ENCODE measurements around the gene BHLHE41. TPM values are rescaled to one million over a fixed set of nuclear protein-coding genes. Genes with fewer than 3 reads are reported as not detected.

The BHLHE41 gene
- total RNA-seq, 2 donors from 2014 or later: 2.6 to 4.6 TPM

DNA sequence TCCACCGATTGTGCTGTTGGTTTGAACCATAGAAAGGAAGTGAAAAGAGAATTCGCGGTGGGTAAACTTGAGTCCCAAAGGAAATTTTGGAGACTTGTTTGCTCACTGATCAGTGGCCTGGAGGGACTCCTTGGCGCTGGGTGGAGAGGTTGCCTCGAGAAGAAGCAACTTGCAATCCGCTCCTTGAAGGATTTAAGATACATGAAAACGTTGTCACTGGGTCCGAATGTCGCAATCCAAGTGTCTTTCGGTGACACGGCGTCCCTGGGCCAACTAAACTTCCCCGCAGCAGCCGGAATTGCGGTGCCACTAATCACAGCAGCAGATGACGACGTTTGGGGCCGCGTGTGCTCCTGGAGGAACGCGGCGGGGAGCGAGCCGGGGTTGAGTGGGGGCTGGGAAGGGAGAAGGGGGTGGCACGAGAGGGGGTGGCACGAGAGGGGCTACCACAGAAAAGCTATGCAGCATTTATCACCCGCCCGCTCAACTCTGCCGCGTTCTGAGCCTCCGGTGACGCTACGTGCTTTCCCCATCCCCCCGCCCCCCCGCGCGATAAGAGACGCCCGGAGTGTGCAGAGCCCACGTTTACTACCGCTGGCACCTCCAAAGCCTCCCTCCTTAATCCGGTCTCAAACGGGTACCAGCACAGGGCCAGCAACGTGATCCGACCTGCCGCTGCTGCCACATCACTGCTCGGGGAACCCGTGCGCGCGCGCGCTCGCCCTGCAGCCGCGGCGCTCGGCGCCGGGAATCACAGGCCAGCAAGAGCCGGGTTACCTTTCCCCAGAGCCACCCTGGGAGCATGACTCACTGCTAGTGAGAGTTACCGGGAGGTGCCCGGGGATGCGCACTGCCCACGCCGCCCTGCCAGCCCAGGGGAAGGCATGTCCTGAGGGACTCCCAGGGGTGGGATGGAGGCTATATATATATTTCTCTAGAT, 833 bp upstream of the BHLHE41 start:
- Histone ChIP-seq H3K9me3 (no peaks in the 10 kb centered on the region), H3K4me3 (peak overlapping the region; percentile 31 to 53), H3K4me1 (peaks cover 29% of the 10 kb centered on the region), H3K27me3 (no peaks in the 10 kb centered on the region), H3K27ac (peak overlapping the region; percentile 99), H3K36me3 (replicated peaks in 1 of 2; ENCODE audit: insufficient read depth in 1 of 2, low read depth in 2 of 2) (no peaks in the 10 kb centered on the region)
- DNase-seq (peak; percentile 84 to 90 (median 89)), ATAC-seq (peak; percentile 72)
- WGBS, 2 donors: 0 to 1% methylated on average over 24 to 66 of the region's 66 CpGs
- TF ChIP-seq, protein P1, sequence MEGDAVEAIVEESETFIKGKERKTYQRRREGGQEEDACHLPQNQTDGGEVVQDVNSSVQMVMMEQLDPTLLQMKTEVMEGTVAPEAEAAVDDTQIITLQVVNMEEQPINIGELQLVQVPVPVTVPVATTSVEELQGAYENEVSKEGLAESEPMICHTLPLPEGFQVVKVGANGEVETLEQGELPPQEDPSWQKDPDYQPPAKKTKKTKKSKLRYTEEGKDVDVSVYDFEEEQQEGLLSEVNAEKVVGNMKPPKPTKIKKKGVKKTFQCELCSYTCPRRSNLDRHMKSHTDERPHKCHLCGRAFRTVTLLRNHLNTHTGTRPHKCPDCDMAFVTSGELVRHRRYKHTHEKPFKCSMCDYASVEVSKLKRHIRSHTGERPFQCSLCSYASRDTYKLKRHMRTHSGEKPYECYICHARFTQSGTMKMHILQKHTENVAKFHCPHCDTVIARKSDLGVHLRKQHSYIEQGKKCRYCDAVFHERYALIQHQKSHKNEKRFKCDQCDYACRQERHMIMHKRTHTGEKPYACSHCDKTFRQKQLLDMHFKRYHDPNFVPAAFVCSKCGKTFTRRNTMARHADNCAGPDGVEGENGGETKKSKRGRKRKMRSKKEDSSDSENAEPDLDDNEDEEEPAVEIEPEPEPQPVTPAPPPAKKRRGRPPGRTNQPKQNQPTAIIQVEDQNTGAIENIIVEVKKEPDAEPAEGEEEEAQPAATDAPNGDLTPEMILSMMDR (IDR thresholded peaks at IDR 0.05): no peak
- peak; percentile 90 to 95 (median 92) for TF ChIP-seq POLR2A (IDR thresholded peaks at IDR 0.05)
- intact Hi-C loops (cut with DNase I): no loop called here

DNA sequence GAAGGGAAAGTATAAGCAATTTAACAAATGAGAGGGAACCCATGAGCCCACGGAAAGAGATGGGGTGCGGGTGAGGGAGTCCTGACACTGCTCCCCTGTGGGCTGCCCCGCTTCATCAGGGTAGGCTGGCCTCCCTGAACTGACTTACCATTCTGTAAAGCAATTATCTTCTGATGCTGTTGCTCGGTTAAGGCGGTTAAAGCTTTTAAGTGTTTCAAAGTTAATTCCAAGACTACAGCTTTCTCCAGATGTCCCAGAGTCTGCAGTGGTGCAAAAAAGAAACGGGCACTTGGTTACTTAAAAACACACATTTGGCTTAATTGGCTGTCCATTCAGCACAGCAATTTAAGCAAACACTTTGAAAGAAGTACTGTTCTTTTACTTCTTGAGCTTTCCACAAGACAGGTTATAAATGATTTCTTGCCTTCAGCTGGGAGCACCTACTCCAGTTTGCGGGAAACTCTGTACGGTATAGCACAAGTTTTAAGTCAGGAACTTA, 1.3 kb downstream of the BHLHE41 start:
- TF ChIP-seq, protein P1 (IDR thresholded peaks at IDR 0.05): no peak
- TF ChIP-seq POLR2A (IDR thresholded peaks at IDR 0.05): no peak
- intact Hi-C loops (cut with DNase I): no loop called here
- WGBS, 2 donors: 4 to 11% methylated on average over 8 of the region's 8 CpGs
- no peak for ATAC-seq
- peak overlapping the region; percentile 75 to 99 (median 94) for H3K27ac ChIP-seq
- peaks cover 33% of the 10 kb centered on the region for H3K4me1 ChIP-seq
- no peaks in the 10 kb centered on the region for H3K27me3 ChIP-seq
- peak overlapping the region in 1 of 2 donors; percentile 24 for H3K4me3 ChIP-seq
- DNase-seq: no peak
- H3K36me3 ChIP-seq (replicated peaks in 1 of 2; ENCODE audit: insufficient read depth in 1 of 2, low read depth in 2 of 2): no peaks in the 10 kb centered on the region
- no peaks in the 10 kb centered on the region for H3K9me3 ChIP-seq

- Histone ChIP-seq H3K27ac (peak overlapping the region; percentile 75 to 99 (median 94)), H3K4me1 (peaks cover 33% of the 10 kb centered on the region), H3K4me3 (peak overlapping the region; percentile 24 to 31), H3K9me3 (no peaks in the 10 kb centered on the region), H3K27me3 (no peaks in the 10 kb centered on the region), H3K36me3 (replicated peaks in 1 of 2; ENCODE audit: insufficient read depth in 1 of 2, low read depth in 2 of 2) (no peaks in the 10 kb centered on the region)
- ATAC-seq: peak; percentile 7
- intact Hi-C loops (cut with DNase I): no loop called here
- TF ChIP-seq POLR2A (IDR thresholded peaks at IDR 0.05): peak; percentile 50 to 63 (median 60)
- TF ChIP-seq, protein P1 (IDR thresholded peaks at IDR 0.05): peak in 6 of 7 experiments; percentile 3 to 53 (median 42)
- DNase-seq: peak; percentile 63 to 75 (median 69)
- WGBS, 2 donors: 0% methylated on average over 22 to 69 of the region's 69 CpGs
Observed at GRCh38 chr12:26122681-26123481, 2.0 kb downstream of the BHLHE41 start.

GRCh38 chr12:26122061-26122680, 2.7 kb downstream of the BHLHE41 start:
- Histone ChIP-seq H3K27me3 (no peaks in the 10 kb centered on the region), H3K36me3 (replicated peaks in 1 of 2; ENCODE audit: insufficient read depth in 1 of 2, low read depth in 2 of 2) (no peaks in the 10 kb centered on the region), H3K9me3 (no peaks in the 10 kb centered on the region), H3K27ac (peak overlapping the region; percentile 75 to 99 (median 94)), H3K4me1 (peaks cover 33% of the 10 kb centered on the region), H3K4me3 (peak overlapping the region; percentile 24 to 31)
- TF ChIP-seq, protein P1 (IDR thresholded peaks at IDR 0.05): peak in 1 of 7 experiments; percentile 8
- TF ChIP-seq POLR2A (IDR thresholded peaks at IDR 0.05): no peak
- DNase-seq: peak; percentile 31 to 54 (median 40)
- WGBS, 2 donors: 0% methylated on average over 16 to 85 of the region's 88 CpGs
- peak; percentile 17 for ATAC-seq
- intact Hi-C loops (cut with DNase I): no loop called here
